Endothelial cell of umbilical vein (primary cell): ENCODE measurements around the gene PAIP2. TPM values are rescaled to one million over a fixed set of nuclear protein-coding genes. Genes with fewer than 3 reads are reported as not detected.

ENCODE experiments used
- BruUV-seq: library from RNA; stranded (reverse); fragments of 400-500 nt; replicated peaks from 2 replicates; lab custom pipeline; 2021; lab: Mats Ljungman, UMichigan
- CTCF ChIA-PET: fragments of 300-600, 350-600 bp; sonication (Branson Sonifier 250); formaldehyde crosslinking; loops from one replicate; lab custom pipeline; 2021; ENCODE audit warnings: antibody characterized with exemption, inconsistent platforms; lab: Charles Lee
- POLR2A ChIA-PET: fragments of 300-600, 350-600 bp; sonication (Branson Sonifier 250); formaldehyde crosslinking; loops from one replicate; lab custom pipeline; 2021; ENCODE audit warnings: antibody characterized with exemption, inconsistent platforms; lab: Charles Lee
- DNase-seq: peaks from one replicate; pipeline ENCODE4 v3.0.0-alpha.2; 2011; ENCODE audit warnings: low read depth, low spot score
- FAIRE-seq: peaks from 2 replicates; lab custom pipeline; 2011; peaks lifted over from hg19 to GRCh38; lab: Jason Lieb, UNC
- H2AFZ ChIP-seq: 2 replicates; pipeline ENCODE4 v1.6.0; 2012; ENCODE audit warnings: low read depth, low read length, control low read depth, inconsistent platforms
- H3K27ac ChIP-seq: 2 replicates; pipeline ENCODE4 v1.5.1; 2011; ENCODE audit warnings: low read depth, mild to moderate bottlenecking, control low read depth, low read length, moderate library complexity; ENCODE audit not compliant: insufficient read depth
- H3K27me3 ChIP-seq, 2 experiments: 2 replicates each; pipeline versions ENCODE4 v1.6.0 to v1.6.1; 2011; ENCODE audit warnings: low read length in 2 of 2, mixed read lengths in 1 of 2; ENCODE audit not compliant: control insufficient read depth in 2 of 2, insufficient read depth in 2 of 2
- H3K36me3 ChIP-seq, 2 experiments: 2 replicates in 1 of 2; 3 replicates in 1 of 2; pipeline ENCODE4 v1.5.1; 2011; ENCODE audit warnings: low read length in 2 of 2, mild to moderate bottlenecking in 1 of 2, moderate library complexity in 1 of 2; ENCODE audit not compliant: control insufficient read depth in 2 of 2, insufficient read depth in 2 of 2; ENCODE audit errors: extremely low read depth in 1 of 2
- H3K4me1 ChIP-seq: 3 replicates; pipeline ENCODE4 v1.5.1; 2011; ENCODE audit warnings: mild to moderate bottlenecking, low read length; ENCODE audit not compliant: control insufficient read depth, insufficient read depth; ENCODE audit errors: extremely low read depth
- H3K4me2 ChIP-seq: 2 replicates; pipeline ENCODE4 v1.6.1; 2011; ENCODE audit warnings: low read length, control low read depth, mixed read lengths; ENCODE audit not compliant: insufficient read depth
- H3K4me3 ChIP-seq, 3 experiments: fragments of 200-600 bp in 1 of 3; sonication (generic), shearing (Covaris generic) in 1 of 3; replicated peaks in 1 of 3; 2 replicates each; pipeline ENCODE4 v1.5.1; 2011 to 2016; ENCODE audit warnings: control low read depth in 3 of 3, low read length in 3 of 3, mild to moderate bottlenecking in 2 of 3, inconsistent platforms in 1 of 3, low read depth in 1 of 3, moderate library complexity in 1 of 3; ENCODE audit not compliant: insufficient read depth in 1 of 3
- H3K79me2 ChIP-seq: 2 replicates; pipeline ENCODE4 v1.6.0; 2012; ENCODE audit warnings: low read length, inconsistent platforms; ENCODE audit not compliant: control insufficient read depth, insufficient read depth
- H3K9ac ChIP-seq: replicated peaks from 2 replicates; pipeline ENCODE3; 2011; ENCODE audit warnings: low read length, control low read depth; ENCODE audit not compliant: insufficient read depth; ENCODE audit errors: extremely low read depth
- H3K9me1 ChIP-seq: replicated peaks from 3 replicates; pipeline ENCODE4 v1.6.0; 2011; ENCODE audit warnings: mild to moderate bottlenecking, low read length; ENCODE audit not compliant: control insufficient read depth, insufficient read depth; ENCODE audit errors: extremely low read depth
- H3K9me3 ChIP-seq: replicated peaks from 2 replicates; pipeline ENCODE4 v1.5.1; 2012; ENCODE audit warnings: low read length, inconsistent platforms; ENCODE audit not compliant: control insufficient read depth, insufficient read depth
- H4K20me1 ChIP-seq: replicated peaks from 2 replicates; pipeline ENCODE3; 2011; ENCODE audit warnings: mild to moderate bottlenecking, low read length; ENCODE audit not compliant: control insufficient read depth, insufficient read depth; ENCODE audit errors: extremely low read depth
- EZH2 ChIP-seq: IDR thresholded peaks from 2 replicates; pipeline ENCODE4 v1.6.1; 2012; ENCODE audit warnings: borderline replicate concordance, low read depth, mild to moderate bottlenecking, moderate library complexity, low read length, inconsistent platforms; ENCODE audit not compliant: severe bottlenecking
- FOS ChIP-seq: IDR thresholded peaks from 2 replicates; pipeline ENCODE4 v1.6.1; 2011; ENCODE audit warnings: mild to moderate bottlenecking, low read length, moderate library complexity, borderline replicate concordance; ENCODE audit not compliant: insufficient read depth
- GATA2 ChIP-seq: IDR thresholded peaks from 2 replicates; pipeline ENCODE4 v1.7.0; 2011; ENCODE audit warnings: low read depth, mild to moderate bottlenecking, moderate library complexity, mixed read lengths, low read length; ENCODE audit not compliant: insufficient read length, insufficient read depth
- JUN ChIP-seq: IDR thresholded peaks from 2 replicates; pipeline ENCODE4 v1.6.1; 2011; ENCODE audit warnings: borderline replicate concordance, low read depth; ENCODE audit not compliant: insufficient read length, insufficient read depth
- MYC ChIP-seq: IDR thresholded peaks from one replicate; pipeline ENCODE4 v1.6.1; 2011; ENCODE audit warnings: mild to moderate bottlenecking, low read depth, low read length
- POLR2A ChIP-seq: IDR thresholded peaks from 2 replicates; pipeline ENCODE4 v1.6.1; 2012; ENCODE audit warnings: low read depth, mild to moderate bottlenecking, control low read depth, low read length
- POLR2AphosphoS5 ChIP-seq: IDR thresholded peaks from 2 replicates; pipeline ENCODE4 v1.6.1; 2012; ENCODE audit warnings: low read depth, mild to moderate bottlenecking, control low read depth, low read length, moderate library complexity; ENCODE audit not compliant: insufficient read depth
- dilution Hi-C: fragments of 300-500 bp; cut with MboI; formaldehyde crosslinking; loops from one replicate; pipeline ENCODE4 v1.15.0; 2019; ENCODE audit warnings: low sequenced_read_pairs; ENCODE audit not compliant: extremely low pct_ligation_motif_present
- intact Hi-C: fragments of 100-400 bp; cut with micrococcal nuclease; formaldehyde crosslinking; loops from one replicate; pipeline ENCODE4 v1.10.0; 2022
- polyA plus RNA-seq, 4 experiments: library from polyadenylated mRNA; depleted of rRNA in 3 of 4; stranded (reverse) in 3 of 4; unstranded in 1 of 4; fragments of >200 nt; gene quantifications; 2 replicates each; pipeline versions ENCODE4 v1.2.1 to v1.2.3, GENCODE V29; 2011 to 2012; ENCODE audit warnings: missing spikeins in 1 of 4
- total RNA-seq: library from RNA; stranded (reverse); gene quantifications from 2 replicates; pipeline ENCODE4 v1.2.3, GENCODE V29; 2021
- TF ChIP-seq, protein P1 (sequence below): IDR thresholded peaks from 2 replicates; pipeline ENCODE4 v1.6.1; 2011; ENCODE audit not compliant: insufficient read depth, insufficient read length
- TF ChIP-seq, protein P2 (sequence below), 2 donors: IDR thresholded peaks; 1 replicate in 1 of 2; 2 replicates in 1 of 2; pipeline ENCODE4 v1.5.1; 2011; ENCODE audit warnings: low read length in 2 of 2, mild to moderate bottlenecking in 2 of 2, moderate library complexity in 2 of 2, control low read depth in 1 of 2, inconsistent platforms in 1 of 2, low read depth in 1 of 2; ENCODE audit not compliant: insufficient read depth in 1 of 2; ENCODE audit errors: extremely low read depth in 1 of 2

The PAIP2 gene
- total and polyA plus RNA-seq, 2 donors (not counting 3 experiments of a cell fraction or from before 2014, with no cell fraction given) = 52.1 to 80.4 TPM

DNA sequence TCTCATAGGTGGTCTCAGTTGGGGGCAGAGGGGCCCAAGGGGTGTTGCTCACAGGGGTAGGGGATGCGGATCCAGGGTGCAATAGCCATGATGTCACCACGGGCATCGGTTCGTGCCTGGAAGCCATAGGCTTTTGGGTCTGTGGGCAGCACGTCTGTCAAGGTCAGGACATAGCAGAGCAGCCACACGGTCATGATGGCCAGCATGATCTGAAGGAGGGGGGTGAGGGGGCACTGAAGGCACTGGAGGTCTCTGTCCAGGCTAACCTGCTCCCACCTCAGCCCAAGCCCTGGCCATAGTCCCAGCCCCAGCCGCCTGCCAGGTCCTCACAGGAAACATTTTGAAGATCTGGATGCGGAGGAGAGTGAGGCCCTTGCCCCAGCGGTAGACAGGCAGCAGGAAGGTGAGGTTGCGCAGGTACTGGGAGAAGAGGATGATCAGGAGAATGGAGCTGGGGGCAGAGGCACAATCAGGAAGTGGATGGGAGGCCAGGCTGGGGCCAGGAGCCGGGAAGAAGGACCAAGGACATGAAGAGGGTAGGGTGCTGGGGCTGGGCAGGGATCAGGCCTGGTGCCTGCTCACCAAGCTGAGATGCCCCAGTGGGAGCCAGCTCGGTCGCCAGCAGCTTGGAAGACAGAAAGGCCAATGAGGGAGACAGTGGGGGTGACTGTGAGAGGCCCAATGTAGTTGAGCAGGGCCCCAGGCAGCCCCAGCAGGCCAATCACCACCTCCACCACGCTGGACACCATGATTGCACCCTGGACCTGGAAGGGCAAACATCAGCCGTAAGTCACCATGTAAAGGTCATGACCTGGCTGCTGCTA lies 38.2 kb downstream of the PAIP2 start:
- ChIA-PET POLR2A (no interaction called here), CTCF (no interaction called here)
- Histone ChIP-seq H3K4me3 (no peak overlapping the region), H3K79me2 (no peaks in the 10 kb centered on the region), H3K9ac (no peak overlapping the region), H3K9me1 (no peaks in the 10 kb centered on the region), H3K27me3 (no peaks in the 10 kb centered on the region), H3K4me2 (no peak overlapping the region), H4K20me1 (no peaks in the 10 kb centered on the region), H3K9me3 (no peaks in the 10 kb centered on the region), H3K27ac (no peak overlapping the region), H2AFZ (no peak overlapping the region), H3K36me3 (no peaks in the 10 kb centered on the region), H3K4me1 (no peaks in the 10 kb centered on the region)
- TF ChIP-seq, protein P1, sequence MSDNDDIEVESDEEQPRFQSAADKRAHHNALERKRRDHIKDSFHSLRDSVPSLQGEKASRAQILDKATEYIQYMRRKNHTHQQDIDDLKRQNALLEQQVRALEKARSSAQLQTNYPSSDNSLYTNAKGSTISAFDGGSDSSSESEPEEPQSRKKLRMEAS = no peak
- TF ChIP-seq, protein P2, sequence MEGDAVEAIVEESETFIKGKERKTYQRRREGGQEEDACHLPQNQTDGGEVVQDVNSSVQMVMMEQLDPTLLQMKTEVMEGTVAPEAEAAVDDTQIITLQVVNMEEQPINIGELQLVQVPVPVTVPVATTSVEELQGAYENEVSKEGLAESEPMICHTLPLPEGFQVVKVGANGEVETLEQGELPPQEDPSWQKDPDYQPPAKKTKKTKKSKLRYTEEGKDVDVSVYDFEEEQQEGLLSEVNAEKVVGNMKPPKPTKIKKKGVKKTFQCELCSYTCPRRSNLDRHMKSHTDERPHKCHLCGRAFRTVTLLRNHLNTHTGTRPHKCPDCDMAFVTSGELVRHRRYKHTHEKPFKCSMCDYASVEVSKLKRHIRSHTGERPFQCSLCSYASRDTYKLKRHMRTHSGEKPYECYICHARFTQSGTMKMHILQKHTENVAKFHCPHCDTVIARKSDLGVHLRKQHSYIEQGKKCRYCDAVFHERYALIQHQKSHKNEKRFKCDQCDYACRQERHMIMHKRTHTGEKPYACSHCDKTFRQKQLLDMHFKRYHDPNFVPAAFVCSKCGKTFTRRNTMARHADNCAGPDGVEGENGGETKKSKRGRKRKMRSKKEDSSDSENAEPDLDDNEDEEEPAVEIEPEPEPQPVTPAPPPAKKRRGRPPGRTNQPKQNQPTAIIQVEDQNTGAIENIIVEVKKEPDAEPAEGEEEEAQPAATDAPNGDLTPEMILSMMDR (IDR thresholded peaks at IDR 0.05; ENCODE audit: extremely low read depth in 1 of 2, insufficient read depth in 1 of 2, low read depth in 1 of 2, low read length in 2 of 2) = no peak
- no peak for TF ChIP-seq POLR2AphosphoS5
- no peak for TF ChIP-seq MYC
- TF ChIP-seq POLR2A = no peak
- no peak for TF ChIP-seq EZH2
- no peak for TF ChIP-seq FOS
- TF ChIP-seq GATA2 = no peak
- TF ChIP-seq JUN = no peak
- BruUV-seq = no TSS peak
- intact Hi-C loops = no loop called here
- dilution Hi-C loops = no loop called here
- FAIRE-seq (no peak), DNase-seq (no peak)
